K562 (cell line): ENCODE results near the gene NBEAL2. TPM values are rescaled to one million over a fixed set of nuclear protein-coding genes. Genes with fewer than 3 reads are reported as not detected.

Experiments
- ARNT ChIP-seq, 2 experiments: fragments of 450-650 bp; IDR thresholded peaks; 2 replicates each; pipeline ENCODE4 v1.6.1; 2016; ENCODE audit warnings: mild to moderate bottlenecking in 1 of 2
- CBX3 ChIP-seq, 2 experiments: IDR thresholded peaks; 1 replicate in 1 of 2; 2 replicates in 1 of 2; pipeline ENCODE4 v1.6.1; 2012; ENCODE audit warnings: inconsistent platforms in 2 of 2, low read length in 2 of 2, borderline replicate concordance in 1 of 2, control low read depth in 1 of 2
- ELF4 ChIP-seq: fragments of 450-650 bp; formaldehyde crosslinking; IDR thresholded peaks from 2 replicates; pipeline ENCODE4 v1.4.0; 2022; ENCODE audit warnings: missing genetic modification characterization
- LEF1 ChIP-seq: fragments of 450-650 bp; IDR thresholded peaks from 2 replicates; pipeline ENCODE4 v1.6.1; 2016; ENCODE audit warnings: mild to moderate bottlenecking
- NFE2 ChIP-seq: IDR thresholded peaks from 2 replicates; pipeline ENCODE4 v1.6.1; 2014; ENCODE audit warnings: antibody characterized with exemption, low read depth
- POLR2G ChIP-seq: fragments of 200-400 bp; formaldehyde crosslinking; IDR thresholded peaks from 2 replicates; pipeline ENCODE4 v1.6.1; 2017; ENCODE audit warnings: low read depth, mild to moderate bottlenecking, antibody characterized with exemption, low read length, moderate library complexity
- PTTG1 ChIP-seq: fragments of 450-650 bp; IDR thresholded peaks from 2 replicates; pipeline ENCODE4 v1.6.1; 2016; ENCODE audit warnings: low read depth, mild to moderate bottlenecking, missing genetic modification characterization, missing compliant biosample characterization
- SMC3 ChIP-seq: conservative IDR thresholded peaks from 2 replicates; pipeline ENCODE4 v1.6.1; 2011; ENCODE audit warnings: low read depth, low read length, improper control_type of control experiment; ENCODE audit not compliant: insufficient read depth
- SPI1 ChIP-seq: IDR thresholded peaks from 2 replicates; pipeline ENCODE4 v1.6.1; 2011; ENCODE audit warnings: low read depth, low read length, control low read depth, borderline replicate concordance
- ZNF197 ChIP-seq: fragments of 200-800 bp; sonication (Bioruptor generic); IDR thresholded peaks from 2 replicates; pipeline ENCODE4 v1.6.1; 2016; ENCODE audit warnings: low read depth, missing genetic modification characterization, missing compliant biosample characterization
- ZNF239 ChIP-seq: fragments of 250-450 bp; sonication (Bioruptor Pico); IDR thresholded peaks from 2 replicates; pipeline ENCODE4 v1.4.0; 2020; ENCODE audit warnings: mild to moderate bottlenecking
- ZNF24 ChIP-seq: fragments of 450-650 bp; IDR thresholded peaks from 2 replicates; pipeline ENCODE4 v1.6.1; 2016
- ZNF76 ChIP-seq: fragments of 250-450 bp; sonication (Bioruptor Pico); IDR thresholded peaks from 2 replicates; pipeline ENCODE4 v1.4.0; 2020; ENCODE audit warnings: mild to moderate bottlenecking, moderate library complexity, borderline replicate concordance
- polyA plus RNA-seq, 8 experiments: library from polyadenylated mRNA; depleted of rRNA in 4 of 8; stranded (reverse) in 5 of 8; unstranded in 3 of 8; fragments of >200 nt; fragmentation: Nextera tagmentation in 2 of 8; fragmentation: Illumina TruSeq in 1 of 8; extraction: Ambion mirVana in 2 of 8; extraction: Trizol in 1 of 8; gene quantifications; 2 replicates each; pipeline versions ENCODE4 v1.2.1 to v1.2.3, GENCODE V29; 2011 to 2014; ENCODE audit warnings: inconsistent platforms in 1 of 8, missing spikeins in 1 of 8
- total RNA-seq, 7 experiments: library from RNA; depleted of rRNA in 6 of 7; stranded (reverse); fragments of >200 nt in 6 of 7; fragmentation: Illumina TruSeq in 2 of 7; extraction: Trizol in 2 of 7; gene quantifications; 2 replicates each; pipeline versions ENCODE4 v1.2.1 to v1.2.3, GENCODE V29; 2011 to 2021; ENCODE audit warnings: low replicate concordance in 1 of 7
- TF ChIP-seq, protein P1 (sequence below): fragments of 450-650 bp; formaldehyde crosslinking; IDR thresholded peaks from 2 replicates; pipeline ENCODE4 v1.4.0; 2020; ENCODE audit warnings: mild to moderate bottlenecking, moderate library complexity
- TF ChIP-seq, protein P2 (sequence below): fragments of 250-450 bp; sonication (Bioruptor Pico); IDR thresholded peaks from 2 replicates; pipeline ENCODE4 v1.8.0; 2022; ENCODE audit warnings: inconsistent platforms, mild to moderate bottlenecking, moderate library complexity, borderline replicate concordance
- TF ChIP-seq, protein P3 (sequence below), 2 experiments: fragments of 450-650 bp; IDR thresholded peaks; 2 replicates each; pipeline ENCODE4 v1.6.1; 2016
- TF ChIP-seq, protein P4 (sequence below): fragments of 450-650 bp; IDR thresholded peaks from 2 replicates; pipeline ENCODE4 v1.6.1; 2016; ENCODE audit warnings: mild to moderate bottlenecking
- TF ChIP-seq, protein P5 (sequence below): sonication (generic); formaldehyde crosslinking; IDR thresholded peaks from 2 replicates; pipeline ENCODE4 v1.8.1; 2023; ENCODE audit warnings: mild to moderate bottlenecking, missing genetic modification reagents

The NBEAL2 gene
- total and polyA plus RNA-seq, 9 of the 15 experiments (the other 6 are each of a cell fraction or from before 2014, with no cell fraction given) = 0.06 to 114 (median 29.6) TPM

DNA sequence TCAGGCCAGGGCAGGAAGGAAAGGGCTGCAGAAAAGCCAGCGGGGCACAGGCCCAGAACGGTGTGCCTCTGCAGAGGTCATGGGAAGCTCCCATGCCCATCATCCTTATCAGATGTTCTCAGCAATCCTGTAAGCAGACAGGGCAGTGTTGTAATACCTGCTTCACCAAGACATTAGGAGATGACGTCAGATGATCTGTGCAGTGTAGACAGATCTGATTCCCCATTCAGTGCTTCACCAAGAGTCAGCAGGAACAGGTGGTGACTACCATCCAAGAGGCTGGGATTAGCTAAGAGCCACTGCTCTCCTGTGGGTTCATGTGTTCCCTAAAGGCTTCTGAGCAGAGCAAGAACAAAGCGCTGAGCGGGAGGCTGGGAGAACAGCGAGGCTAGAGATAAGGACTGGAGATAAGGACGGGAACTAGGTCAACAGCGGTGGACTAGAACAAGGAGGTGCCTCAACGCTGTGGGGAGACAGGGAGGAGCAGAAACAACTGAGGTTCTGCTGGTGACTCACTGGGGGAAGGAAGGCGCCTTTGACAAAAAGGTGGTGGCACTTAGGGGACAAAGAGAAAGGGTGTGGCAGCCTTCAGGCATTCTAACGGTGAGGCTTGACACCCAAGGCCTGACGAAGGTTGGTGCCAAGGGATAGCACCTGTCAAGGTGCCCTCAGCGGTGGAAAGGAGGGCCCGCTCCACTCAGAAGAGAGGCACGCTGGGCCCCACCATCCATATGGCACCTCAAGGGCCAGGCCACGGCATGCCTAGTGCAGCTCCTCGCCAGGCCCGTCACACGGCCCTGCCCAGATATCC is 31.3 kb upstream of the NBEAL2 start (continued):
- TF ChIP-seq NFE2 = 0 out of 2 replicates have a peak, but pooled peaks have one; percentile 39
- TF ChIP-seq, protein P1, sequence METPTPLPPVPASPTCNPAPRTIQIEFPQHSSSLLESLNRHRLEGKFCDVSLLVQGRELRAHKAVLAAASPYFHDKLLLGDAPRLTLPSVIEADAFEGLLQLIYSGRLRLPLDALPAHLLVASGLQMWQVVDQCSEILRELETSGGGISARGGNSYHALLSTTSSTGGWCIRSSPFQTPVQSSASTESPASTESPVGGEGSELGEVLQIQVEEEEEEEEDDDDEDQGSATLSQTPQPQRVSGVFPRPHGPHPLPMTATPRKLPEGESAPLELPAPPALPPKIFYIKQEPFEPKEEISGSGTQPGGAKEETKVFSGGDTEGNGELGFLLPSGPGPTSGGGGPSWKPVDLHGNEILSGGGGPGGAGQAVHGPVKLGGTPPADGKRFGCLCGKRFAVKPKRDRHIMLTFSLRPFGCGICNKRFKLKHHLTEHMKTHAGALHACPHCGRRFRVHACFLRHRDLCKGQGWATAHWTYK = no peak
- TF ChIP-seq, protein P2, sequence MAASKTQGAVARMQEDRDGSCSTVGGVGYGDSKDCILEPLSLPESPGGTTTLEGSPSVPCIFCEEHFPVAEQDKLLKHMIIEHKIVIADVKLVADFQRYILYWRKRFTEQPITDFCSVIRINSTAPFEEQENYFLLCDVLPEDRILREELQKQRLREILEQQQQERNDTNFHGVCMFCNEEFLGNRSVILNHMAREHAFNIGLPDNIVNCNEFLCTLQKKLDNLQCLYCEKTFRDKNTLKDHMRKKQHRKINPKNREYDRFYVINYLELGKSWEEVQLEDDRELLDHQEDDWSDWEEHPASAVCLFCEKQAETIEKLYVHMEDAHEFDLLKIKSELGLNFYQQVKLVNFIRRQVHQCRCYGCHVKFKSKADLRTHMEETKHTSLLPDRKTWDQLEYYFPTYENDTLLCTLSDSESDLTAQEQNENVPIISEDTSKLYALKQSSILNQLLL (CRISPR knock-in tag) = no peak
- 0 out of 2 replicates have a peak, but pooled peaks have one; percentile 6 for TF ChIP-seq SMC3
- TF ChIP-seq SPI1 = 0 out of 2 replicates have a peak, but pooled peaks have one; percentile 16
- TF ChIP-seq, protein P3, sequence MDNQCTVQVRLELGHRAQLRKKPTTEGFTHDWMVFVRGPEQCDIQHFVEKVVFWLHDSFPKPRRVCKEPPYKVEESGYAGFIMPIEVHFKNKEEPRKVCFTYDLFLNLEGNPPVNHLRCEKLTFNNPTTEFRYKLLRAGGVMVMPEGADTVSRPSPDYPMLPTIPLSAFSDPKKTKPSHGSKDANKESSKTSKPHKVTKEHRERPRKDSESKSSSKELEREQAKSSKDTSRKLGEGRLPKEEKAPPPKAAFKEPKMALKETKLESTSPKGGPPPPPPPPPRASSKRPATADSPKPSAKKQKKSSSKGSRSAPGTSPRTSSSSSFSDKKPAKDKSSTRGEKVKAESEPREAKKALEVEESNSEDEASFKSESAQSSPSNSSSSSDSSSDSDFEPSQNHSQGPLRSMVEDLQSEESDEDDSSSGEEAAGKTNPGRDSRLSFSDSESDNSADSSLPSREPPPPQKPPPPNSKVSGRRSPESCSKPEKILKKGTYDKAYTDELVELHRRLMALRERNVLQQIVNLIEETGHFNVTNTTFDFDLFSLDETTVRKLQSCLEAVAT (IDR thresholded peaks at IDR 0.05) = 0 out of 4 replicates have a peak, but pooled peaks of 1 of the 2 experiments have one; percentile 23
- 0 out of 2 replicates have a peak, but pooled peaks have one; percentile 19 for TF ChIP-seq ZNF239 (CRISPR knock-in tag)
- TF ChIP-seq ZNF76 (CRISPR knock-in tag) = 0 out of 2 replicates have a peak, but pooled peaks have one; percentile 24
- peak; percentile 31; the same call in 1 of the 2 replicates for TF ChIP-seq POLR2G
- TF ChIP-seq ARNT (IDR thresholded peaks at IDR 0.05) = peak in 1 of 2 experiments; percentile 76; a peak in 2 of 4 replicates
- TF ChIP-seq, protein P4, sequence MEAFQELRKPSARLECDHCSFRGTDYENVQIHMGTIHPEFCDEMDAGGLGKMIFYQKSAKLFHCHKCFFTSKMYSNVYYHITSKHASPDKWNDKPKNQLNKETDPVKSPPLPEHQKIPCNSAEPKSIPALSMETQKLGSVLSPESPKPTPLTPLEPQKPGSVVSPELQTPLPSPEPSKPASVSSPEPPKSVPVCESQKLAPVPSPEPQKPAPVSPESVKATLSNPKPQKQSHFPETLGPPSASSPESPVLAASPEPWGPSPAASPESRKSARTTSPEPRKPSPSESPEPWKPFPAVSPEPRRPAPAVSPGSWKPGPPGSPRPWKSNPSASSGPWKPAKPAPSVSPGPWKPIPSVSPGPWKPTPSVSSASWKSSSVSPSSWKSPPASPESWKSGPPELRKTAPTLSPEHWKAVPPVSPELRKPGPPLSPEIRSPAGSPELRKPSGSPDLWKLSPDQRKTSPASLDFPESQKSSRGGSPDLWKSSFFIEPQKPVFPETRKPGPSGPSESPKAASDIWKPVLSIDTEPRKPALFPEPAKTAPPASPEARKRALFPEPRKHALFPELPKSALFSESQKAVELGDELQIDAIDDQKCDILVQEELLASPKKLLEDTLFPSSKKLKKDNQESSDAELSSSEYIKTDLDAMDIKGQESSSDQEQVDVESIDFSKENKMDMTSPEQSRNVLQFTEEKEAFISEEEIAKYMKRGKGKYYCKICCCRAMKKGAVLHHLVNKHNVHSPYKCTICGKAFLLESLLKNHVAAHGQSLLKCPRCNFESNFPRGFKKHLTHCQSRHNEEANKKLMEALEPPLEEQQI = no peak
- TF ChIP-seq ZNF24 = peak; percentile 81
- TF ChIP-seq PTTG1 (tag) = 0 out of 2 replicates have a peak, but pooled peaks have one; percentile 5
- no peak for TF ChIP-seq ZNF197 (CRISPR knock-in tag)
- peak; percentile 86 for TF ChIP-seq LEF1
- no peak for TF ChIP-seq ELF4 (CRISPR knock-in tag)
- TF ChIP-seq CBX3 (IDR thresholded peaks at IDR 0.05; ENCODE audit: borderline replicate concordance in 1 of 2, low read length in 2 of 2) = 0 out of 3 replicates have a peak, but pooled peaks of 1 of the 2 experiments have one; percentile 64
- TF ChIP-seq, protein P5, sequence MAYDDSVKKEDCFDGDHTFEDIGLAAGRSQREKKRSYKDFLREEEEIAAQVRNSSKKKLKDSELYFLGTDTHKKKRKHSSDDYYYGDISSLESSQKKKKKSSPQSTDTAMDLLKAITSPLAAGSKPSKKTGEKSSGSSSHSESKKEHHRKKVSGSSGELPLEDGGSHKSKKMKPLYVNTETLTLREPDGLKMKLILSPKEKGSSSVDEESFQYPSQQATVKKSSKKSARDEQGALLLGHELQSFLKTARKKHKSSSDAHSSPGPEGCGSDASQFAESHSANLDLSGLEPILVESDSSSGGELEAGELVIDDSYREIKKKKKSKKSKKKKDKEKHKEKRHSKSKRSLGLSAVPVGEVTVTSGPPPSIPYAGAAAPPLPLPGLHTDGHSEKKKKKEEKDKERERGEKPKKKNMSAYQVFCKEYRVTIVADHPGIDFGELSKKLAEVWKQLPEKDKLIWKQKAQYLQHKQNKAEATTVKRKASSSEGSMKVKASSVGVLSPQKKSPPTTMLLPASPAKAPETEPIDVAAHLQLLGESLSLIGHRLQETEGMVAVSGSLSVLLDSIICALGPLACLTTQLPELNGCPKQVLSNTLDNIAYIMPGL (CRISPR knock-in tag) = 0 out of 2 replicates have a peak, but pooled peaks have one; percentile 42
